Measurements from ENCODE around the gene OAF. TPM values are rescaled to one million over a fixed set of nuclear protein-coding genes. Genes with fewer than 3 reads are reported as not detected.

Gene OAF
- total RNA-seq, 1 experiment from 2014 or later = 11.3 TPM

DNA sequence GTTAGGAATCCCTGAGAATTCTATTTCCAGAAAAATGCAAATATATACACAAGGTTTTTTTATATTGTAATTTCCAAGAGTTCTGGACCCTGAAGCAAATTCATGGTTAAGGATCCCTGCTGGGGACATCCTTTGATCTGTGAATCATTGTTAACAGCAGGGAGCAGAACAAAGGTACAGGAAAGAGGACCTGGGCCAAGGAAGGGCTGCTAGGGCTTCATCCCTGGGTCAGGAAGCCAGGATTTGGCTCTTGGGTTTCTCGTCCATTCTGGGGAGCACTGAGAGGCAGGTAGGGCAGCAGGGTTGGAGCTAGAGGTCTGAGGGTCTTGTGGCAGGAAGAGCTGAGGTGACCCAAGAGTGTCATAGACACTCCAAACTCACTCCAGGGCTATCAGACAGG lies 10.2 kb upstream of the OAF start:
- H3K4me1 Mint-ChIP-seq (ENCODE audit: low read depth, unreplicated experiment) = no peaks in the 10 kb centered on the region
- no peak for DNase-seq
- H3K4me3 Mint-ChIP-seq (ENCODE audit: low read depth, unreplicated experiment) = no peak overlapping the region
- BruUV-seq (replicated peaks) = no TSS peak
- intact Hi-C loops (cut with micrococcal nuclease; ENCODE audit: unreplicated experiment) = no loop called here
- no peak overlapping the region for H3K27ac Mint-ChIP-seq (ENCODE audit: unreplicated experiment)
- CTCF ChIA-PET = no interaction called here
- H3K27me3 Mint-ChIP-seq (ENCODE audit: unreplicated experiment) = peaks cover 45% of the 10 kb centered on the region
- H3K9me3 Mint-ChIP-seq (ENCODE audit: low read depth, unreplicated experiment) = no peaks in the 10 kb centered on the region
- H3K36me3 Mint-ChIP-seq (ENCODE audit: insufficient read depth, unreplicated experiment) = no peaks in the 10 kb centered on the region
- TF ChIP-seq, protein P1, sequence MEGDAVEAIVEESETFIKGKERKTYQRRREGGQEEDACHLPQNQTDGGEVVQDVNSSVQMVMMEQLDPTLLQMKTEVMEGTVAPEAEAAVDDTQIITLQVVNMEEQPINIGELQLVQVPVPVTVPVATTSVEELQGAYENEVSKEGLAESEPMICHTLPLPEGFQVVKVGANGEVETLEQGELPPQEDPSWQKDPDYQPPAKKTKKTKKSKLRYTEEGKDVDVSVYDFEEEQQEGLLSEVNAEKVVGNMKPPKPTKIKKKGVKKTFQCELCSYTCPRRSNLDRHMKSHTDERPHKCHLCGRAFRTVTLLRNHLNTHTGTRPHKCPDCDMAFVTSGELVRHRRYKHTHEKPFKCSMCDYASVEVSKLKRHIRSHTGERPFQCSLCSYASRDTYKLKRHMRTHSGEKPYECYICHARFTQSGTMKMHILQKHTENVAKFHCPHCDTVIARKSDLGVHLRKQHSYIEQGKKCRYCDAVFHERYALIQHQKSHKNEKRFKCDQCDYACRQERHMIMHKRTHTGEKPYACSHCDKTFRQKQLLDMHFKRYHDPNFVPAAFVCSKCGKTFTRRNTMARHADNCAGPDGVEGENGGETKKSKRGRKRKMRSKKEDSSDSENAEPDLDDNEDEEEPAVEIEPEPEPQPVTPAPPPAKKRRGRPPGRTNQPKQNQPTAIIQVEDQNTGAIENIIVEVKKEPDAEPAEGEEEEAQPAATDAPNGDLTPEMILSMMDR (IDR thresholded peaks at IDR 0.05; ENCODE audit: unreplicated experiment) = no peak

DNA sequence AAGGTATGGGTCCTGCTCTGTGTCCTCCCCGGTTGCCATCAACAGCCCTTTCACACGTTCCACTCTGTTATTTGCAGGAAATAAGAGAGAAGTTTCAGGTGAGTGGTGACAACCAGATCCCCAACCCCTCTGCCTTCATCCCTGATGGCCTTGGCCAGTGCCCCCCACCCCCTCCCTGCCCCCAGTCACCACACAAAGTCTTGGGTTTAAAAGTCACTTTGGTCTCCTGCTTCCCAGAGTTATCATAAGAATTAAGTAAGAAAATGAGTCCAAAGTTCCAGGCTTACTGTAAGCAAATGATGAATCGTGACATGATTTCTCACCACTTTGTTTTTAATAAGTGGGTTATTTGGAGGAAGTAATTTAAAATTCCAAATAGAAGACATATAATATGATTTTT lies 9.2 kb upstream of the OAF start:
- H3K4me1 Mint-ChIP-seq (ENCODE audit: low read depth, unreplicated experiment) = no peaks in the 10 kb centered on the region
- CTCF ChIA-PET = no interaction called here
- H3K4me3 Mint-ChIP-seq (ENCODE audit: low read depth, unreplicated experiment) = no peak overlapping the region
- DNase-seq = no peak
- H3K27me3 Mint-ChIP-seq (ENCODE audit: unreplicated experiment) = peaks cover 35% of the 10 kb centered on the region
- BruUV-seq (replicated peaks) = no TSS peak
- TF ChIP-seq, protein P1 (IDR thresholded peaks at IDR 0.05; ENCODE audit: unreplicated experiment) = no peak
- H3K27ac Mint-ChIP-seq (ENCODE audit: unreplicated experiment) = no peak overlapping the region
- no peaks in the 10 kb centered on the region for H3K9me3 Mint-ChIP-seq (ENCODE audit: low read depth, unreplicated experiment)
- intact Hi-C loops (cut with micrococcal nuclease; ENCODE audit: unreplicated experiment) = no loop called here
- H3K36me3 Mint-ChIP-seq (ENCODE audit: insufficient read depth, unreplicated experiment) = no peaks in the 10 kb centered on the region

DNA sequence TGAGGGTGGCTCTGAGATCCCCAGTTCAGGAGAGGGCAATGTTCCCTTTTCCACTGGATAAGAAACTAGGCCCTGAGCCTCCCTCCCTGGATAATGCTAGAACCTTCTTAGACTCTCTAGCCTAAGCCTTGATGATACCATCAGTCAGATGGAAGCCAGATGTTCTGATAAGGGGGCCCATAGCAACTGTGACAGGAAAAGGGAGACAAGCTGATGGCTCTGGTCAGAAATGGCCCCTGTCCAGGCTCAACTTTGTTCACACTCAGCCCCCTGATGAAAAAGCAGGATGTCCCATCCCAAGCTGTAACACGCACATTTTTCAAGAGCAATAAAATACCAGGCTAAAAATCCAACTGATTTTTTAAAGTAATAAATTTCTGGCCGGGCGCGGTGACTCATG lies 7.2 kb upstream of the OAF start:
- Mint-ChIP-seq H3K27me3 (ENCODE audit: unreplicated experiment) (peaks cover 36% of the 10 kb centered on the region), H3K4me1 (ENCODE audit: low read depth, unreplicated experiment) (peaks cover 8% of the 10 kb centered on the region), H3K27ac (ENCODE audit: unreplicated experiment) (no peak overlapping the region), H3K9me3 (ENCODE audit: low read depth, unreplicated experiment) (no peaks in the 10 kb centered on the region), H3K4me3 (ENCODE audit: low read depth, unreplicated experiment) (no peak overlapping the region), H3K36me3 (ENCODE audit: insufficient read depth, unreplicated experiment) (no peaks in the 10 kb centered on the region)
- no TSS peak for BruUV-seq (replicated peaks)
- CTCF ChIA-PET = no interaction called here
- DNase-seq = no peak
- intact Hi-C loops (cut with micrococcal nuclease; ENCODE audit: unreplicated experiment) = no loop called here
- TF ChIP-seq, protein P1 (IDR thresholded peaks at IDR 0.05; ENCODE audit: unreplicated experiment) = no peak

DNA sequence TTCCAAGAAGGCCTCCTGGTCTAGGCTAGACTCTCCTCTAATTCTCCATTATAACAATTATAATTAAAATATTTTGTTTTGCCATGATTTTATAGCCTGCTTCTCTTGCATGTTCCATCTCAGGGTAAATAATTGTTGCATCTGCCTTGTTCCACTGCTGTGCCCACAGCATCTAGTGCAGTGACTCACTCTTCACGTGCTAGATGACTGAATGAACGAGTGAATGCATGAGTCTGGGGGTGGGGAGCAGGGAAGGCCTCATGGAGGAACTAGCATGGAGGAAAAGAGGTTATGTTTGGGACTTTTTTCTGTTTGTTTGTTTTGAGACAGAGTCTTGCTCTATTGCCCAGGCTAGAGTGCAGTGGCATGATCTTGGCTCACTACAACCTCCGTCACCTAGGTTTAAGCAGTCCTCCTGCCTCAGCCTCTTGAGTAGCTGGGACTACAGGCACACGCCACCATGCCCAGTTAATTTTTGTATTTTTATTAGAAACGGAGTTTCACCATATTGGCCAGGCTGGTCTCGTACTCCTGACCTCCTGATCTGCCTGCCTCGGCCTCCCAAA lies 5.2 kb upstream of the OAF start:
- no peaks in the 10 kb centered on the region for H3K9me3 Mint-ChIP-seq (ENCODE audit: low read depth, unreplicated experiment)

More for the DNA sequence above, 5.2 kb upstream of the OAF start:
- Mint-ChIP-seq H3K27ac (ENCODE audit: unreplicated experiment) (no peak overlapping the region), H3K36me3 (ENCODE audit: insufficient read depth, unreplicated experiment) (peaks cover 8% of the 10 kb centered on the region), H3K4me3 (ENCODE audit: low read depth, unreplicated experiment) (no peak overlapping the region), H3K4me1 (ENCODE audit: low read depth, unreplicated experiment) (peaks cover 12% of the 10 kb centered on the region), H3K27me3 (ENCODE audit: unreplicated experiment) (peaks cover 20% of the 10 kb centered on the region)
- no TSS peak for BruUV-seq (replicated peaks)
- TF ChIP-seq, protein P1 (IDR thresholded peaks at IDR 0.05; ENCODE audit: unreplicated experiment) = no peak
- intact Hi-C loops (cut with micrococcal nuclease; ENCODE audit: unreplicated experiment) = no loop called here
- DNase-seq = no peak
- CTCF ChIA-PET = interaction anchor here (0.6 kb wide), 1 partner anchor 10 kb away, joined by 5 read pairs; no protein-coding TSS in a partner anchor
